Hippocampal formation (tissue), 2 donors: ENCODE measurements around the gene ANGPTL4.
A peak's percentile ranks its signal among the peaks of the same experiment; 100 is the strongest.
"Not testable (repeated sequence)": the region's sequence is repeated elsewhere in the genome, so short reads cannot be mapped to it uniquely, and the experiment has no call there.

ENCODE experiments used
- DNase-seq, 2 donors: peaks; one replicate each; lab custom pipeline; 2025; lab: John Stamatoyannopoulos, UW

The ANGPTL4 gene

DNA sequence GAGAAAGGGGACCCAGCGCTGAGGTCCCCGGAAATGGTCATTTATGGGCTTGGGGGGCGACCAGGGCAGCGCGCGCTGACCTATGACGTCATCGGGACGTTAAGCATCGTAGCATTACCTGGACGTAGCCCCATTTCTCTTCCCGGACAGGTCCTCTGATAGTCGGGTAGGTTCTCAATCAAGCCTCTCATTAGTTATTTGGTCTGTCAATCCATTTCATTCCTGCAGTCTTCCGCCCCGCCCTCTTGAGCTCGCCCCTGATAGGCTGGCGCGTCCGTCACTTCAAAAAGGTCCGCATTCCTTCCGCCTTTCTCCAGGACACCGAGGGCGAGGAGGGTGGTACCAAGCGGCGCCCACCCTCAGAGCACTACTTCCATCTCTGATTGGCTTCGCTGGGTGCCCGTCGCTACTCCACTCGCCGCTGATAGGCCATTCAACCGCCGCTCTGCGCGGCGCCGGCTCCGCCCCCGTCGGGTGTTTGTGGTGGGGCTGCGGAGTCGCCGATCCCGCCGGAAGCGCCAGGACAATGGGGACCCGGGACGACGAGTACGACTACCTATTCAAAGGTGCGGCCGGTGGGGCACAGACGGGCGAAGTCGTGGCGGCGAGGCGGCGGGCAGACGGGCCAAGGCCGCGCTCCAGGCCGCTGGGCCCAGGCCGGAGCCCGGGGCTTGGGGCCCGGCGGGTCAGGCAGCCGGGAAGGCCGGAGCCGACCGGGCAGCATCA, 26.1 kb downstream of the ANGPTL4 start, which contains the start of gene RAB11B:
Gene RAB11B, plus strand, starts transcription at position 470 of the 726 bp plus-strand sequence. Its CDS starts 57 bp downstream, at position 527.
- peak; percentile 99 to 100 for DNase-seq

DNA sequence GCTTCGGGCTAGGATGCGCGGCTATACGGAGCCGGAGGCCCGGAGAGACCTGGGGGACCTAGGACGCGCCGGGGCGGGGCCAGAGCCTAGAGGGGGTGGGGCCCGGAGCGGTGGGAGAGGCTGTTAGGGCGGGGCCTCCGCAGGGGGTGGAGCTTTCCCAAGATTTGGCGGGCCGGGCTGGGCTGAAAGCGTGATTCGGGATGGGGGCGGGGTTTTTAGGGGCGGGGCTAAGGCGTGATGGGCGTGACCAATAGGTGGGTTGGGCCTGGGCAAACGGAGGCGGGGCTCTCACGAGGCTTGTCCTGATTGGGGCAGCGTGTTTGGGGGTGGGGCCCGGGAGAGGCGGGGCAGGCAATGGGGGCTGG, 26.6 kb downstream of the ANGPTL4 start:
- peak; percentile 92 to 97 for DNase-seq

DNA sequence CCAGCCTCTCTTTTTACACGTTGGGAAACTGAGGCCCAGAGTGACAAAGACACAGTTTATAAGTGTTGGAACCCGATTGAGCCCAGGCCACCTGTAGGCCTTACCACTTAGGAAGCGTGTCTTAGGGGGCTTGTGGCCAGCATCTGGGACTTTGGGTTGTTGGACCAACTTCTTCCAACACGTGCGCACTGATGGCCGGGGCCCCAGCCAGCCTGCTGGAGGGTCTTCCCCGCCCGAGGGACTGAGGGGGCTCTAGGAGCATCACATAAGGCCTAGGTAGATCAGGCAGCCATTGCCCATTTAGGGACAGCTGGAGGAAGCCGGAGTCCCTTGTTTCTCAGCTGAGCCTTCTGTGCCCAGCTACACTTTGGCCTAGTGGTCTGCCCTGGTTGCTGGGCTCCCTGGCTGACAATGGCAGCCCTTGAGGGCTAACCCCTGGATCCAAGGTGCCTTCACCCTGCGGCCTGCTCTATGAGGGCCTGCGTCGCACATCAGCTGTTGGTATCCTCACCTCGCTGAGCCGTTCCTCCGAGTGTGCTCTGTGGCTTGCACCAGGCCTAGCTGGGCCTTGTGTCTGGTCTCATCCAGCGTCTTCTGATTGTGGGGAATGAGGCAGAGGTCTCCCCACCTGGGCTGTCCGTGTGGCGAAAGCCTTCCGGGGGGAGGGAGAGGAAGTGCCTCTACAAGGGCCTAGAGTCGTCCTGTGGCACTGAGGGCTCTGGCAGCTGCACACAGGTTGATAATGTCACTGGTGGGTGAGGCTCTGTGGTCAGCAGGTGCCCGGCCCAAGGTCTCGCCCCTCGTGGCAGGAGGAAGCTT, 27.5 kb downstream of the ANGPTL4 start:
- DNase-seq: no peak

DNA sequence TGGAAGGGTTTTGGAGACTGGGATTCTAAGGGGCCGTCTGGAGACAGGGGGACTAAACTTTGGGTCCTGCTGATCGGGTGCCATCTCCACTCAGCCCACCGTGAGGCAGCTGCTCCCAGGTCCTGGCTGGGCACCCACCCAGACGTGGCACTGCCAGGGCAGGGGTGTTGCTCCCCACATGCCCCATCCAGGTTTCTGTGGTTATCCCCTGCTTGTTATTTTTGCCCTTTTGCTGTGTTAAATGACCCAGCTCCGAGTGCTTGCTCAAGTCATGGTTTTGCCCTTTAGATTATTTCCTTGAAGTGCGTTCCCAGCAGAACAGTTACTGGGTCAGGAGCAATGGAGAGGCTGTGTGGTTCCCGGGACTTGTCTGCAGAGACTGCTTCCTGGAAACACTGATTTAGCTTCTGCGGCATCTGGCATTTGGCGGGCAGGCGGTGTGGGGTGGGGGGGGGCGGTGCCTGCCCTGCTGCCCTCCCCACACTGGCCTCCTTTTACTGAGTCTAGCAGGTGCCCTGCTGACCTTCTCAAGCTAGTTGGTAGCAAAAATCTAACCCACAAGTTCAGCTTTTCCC, 28.1 kb downstream of the ANGPTL4 start:
- DNase-seq: peak in 1 of 2 donors; percentile 34

DNA sequence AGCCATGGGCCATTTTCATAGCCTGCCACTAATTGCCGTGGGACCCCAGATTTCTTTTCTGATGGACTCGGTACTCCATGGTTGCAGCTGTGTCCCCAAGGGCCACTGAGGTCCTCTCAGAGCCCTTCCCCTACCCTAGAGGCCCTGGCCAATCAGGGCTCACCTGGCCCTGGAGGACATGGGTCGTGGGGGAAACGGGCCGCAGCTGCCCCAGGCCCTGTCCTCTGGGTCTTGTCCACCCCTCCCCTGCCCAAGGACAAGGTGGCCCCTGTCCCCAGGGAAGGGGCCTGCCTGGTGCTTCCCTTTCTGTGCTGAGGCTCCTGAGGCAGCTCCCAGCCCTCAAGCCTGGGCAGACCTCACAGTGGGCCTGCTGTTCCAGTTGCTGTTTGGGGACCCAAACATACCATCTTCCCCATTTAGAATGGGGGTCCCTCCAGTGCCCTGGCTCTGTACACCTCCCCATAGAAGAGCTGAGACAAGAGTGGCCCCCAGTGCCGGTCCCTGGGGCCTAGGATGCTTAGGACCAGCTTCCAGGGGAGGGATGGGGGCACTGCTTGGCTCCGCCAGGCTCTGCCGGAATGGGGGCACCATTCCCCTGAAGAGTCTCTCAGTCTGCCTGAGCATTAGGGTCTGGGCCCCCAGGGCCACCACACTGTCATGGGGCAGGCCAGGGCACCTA, 29.4 kb downstream of the ANGPTL4 start:
- peak in 1 of 2 donors; percentile 42 for DNase-seq

DNA sequence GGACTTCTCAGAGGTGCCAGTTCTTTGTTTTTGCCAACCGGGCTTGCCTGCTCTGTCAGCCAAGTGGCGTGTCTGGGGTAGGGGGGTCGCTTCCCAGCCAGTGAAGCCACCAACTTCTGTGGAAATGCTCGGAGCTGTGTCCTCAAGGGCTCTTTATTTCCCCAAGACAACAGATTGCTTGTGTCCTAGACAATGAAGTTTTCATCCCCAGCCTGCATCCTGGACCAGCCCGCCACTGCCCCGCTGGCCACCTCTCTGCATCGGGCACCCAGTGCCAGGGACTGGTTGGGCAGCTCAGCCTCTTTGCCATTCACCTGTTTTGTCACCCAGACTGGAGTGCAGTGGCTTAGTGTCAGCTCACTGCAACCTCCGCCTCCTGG, 29.9 kb downstream of the ANGPTL4 start:
- peak; percentile 77 to 84 for DNase-seq

DNA sequence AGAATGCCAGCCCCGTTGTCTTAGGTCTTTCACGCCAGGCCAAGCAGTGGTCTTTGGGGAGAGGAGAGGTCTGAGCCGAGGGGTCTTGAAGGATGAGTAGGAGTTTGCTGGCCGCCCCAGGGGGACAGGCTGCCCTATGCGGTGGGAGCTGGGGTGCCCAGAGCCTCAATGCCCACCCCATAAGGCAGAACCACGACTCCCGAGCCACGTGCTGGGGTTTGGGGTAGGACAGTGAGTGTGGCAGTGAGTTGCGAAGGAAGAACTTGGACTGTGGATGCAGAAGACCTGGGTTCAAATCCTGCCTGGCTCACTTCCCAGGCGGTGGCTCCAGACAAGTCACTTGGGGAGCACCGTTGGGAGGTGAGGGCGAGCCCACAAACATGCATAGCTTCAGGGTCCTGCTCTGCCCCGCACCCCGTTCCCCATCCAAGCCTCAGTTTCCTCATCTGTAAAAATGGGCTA, 31.7 kb downstream of the ANGPTL4 start:
- DNase-seq: no peak

DNA sequence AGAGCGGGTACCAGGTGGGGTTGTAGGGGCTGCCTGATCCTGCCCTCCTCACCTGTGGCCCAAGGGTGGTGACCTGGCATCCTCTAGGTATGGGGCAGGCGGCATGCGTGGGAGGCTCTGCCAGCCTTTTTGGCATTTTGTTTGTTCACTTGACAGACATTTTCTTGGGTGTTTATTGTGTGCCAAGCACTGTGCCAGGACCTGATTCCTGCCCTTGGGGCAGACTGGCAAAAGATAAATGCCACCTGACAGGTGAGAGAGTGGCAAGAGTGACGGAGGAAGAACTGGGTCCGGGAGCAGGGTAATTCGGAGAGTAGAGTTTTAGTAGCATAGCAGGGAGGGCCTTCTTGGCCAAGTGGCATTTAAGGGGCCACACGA, 32.2 kb downstream of the ANGPTL4 start:
- no peak for DNase-seq

DNA sequence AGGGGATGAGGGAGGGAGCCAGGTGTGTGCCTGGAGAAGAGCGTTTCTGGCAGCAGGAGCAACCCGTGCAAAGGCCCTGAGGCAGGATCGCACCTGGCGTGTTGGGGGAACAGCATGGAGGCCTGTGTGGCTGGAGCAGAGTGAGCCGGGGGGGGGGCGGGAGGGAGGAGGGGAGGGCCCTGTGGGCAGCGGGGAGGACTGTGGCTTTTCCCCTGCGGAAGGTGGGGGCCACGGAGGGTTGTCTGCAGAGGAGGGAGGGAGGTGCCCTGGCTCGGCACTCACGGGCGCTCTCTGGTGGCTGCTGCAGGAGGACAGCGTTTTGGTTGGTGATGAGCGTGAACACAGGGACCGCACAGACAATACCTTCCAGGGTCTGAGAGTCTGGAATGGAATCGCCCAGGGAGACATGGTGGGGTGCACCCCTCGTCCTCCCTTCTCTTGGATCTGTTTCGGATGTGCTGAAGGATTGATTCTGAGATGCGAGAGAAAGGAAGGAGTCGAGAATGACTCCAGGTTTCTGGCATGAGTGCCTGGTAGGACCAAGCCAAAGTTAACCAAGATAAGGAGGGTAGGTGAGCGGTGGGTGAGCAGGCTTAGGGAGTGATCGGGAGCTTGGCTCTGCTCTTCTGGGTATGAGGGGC, 32.7 kb downstream of the ANGPTL4 start:
- DNase-seq: peak; percentile 38 to 64

DNA sequence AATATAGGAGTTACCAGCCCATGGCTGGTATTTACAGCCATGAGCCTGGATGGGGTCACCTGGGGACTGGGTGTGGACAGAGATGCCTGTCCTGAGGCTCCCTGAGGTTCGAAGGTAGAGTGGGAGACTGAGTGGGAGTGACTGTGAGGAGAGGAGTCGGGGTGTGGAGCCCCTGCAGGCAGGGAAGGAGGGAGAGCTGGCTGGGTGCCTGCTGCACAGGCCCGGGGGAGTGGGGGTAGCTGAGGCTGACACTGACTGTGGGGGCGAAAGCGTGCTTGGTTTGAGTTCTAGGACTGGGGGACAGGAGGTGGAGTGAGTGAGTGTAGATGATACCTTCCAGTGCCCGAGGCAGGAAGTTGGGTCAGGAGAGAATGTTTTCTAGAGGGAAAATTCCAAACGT, 33.3 kb downstream of the ANGPTL4 start:
- DNase-seq: no peak

DNA sequence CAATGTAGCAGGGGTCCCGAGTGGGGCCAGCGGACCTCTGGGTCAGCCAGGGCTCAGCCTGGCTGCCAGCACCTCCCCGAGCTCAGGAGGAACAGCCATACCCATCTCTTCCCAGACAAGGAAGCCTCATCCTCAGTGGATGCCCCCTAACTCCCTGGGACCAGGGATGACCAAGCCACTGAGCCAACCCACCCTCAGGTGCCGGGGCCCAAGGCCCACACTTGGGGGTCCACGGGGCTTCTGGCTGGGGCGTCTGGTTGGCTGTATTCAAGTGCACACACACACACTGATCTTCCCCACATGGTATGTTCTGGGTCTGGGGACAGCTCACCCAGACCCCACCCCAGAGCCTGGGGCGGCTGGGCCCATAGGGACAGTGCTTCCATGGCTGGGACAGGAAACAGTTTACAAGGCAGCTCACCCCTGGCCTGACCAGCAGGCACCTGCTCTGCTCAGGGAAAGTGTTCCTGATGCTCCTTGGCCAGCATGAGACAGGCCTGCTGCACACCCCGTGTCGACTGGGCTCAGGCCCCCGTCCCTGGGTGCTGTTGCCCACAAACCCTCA, 33.9 kb downstream of the ANGPTL4 start:
- no peak for DNase-seq

DNA sequence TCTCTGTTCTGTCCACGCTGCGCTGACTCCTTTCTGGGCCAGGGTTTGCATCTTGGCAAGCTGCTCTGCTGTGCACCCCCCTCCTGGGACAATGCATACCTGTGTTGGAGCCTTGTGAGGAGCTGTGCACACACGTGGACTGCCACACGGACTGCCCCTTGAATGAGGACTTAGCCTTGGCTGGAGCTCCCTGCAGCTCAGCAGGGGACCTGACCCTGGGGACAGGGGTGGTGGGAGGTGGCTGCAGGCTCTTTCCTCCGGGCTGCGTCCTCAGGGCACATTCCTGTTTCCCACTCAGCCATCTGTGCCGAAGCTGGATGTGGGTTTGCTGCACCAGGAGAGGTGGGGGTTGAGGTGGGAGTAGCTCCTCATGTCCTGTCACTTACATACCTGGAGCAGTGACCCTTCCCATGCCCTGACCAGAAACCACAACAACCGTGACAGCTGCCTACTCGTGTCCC, 34.4 kb downstream of the ANGPTL4 start:
- DNase-seq: no peak

DNA sequence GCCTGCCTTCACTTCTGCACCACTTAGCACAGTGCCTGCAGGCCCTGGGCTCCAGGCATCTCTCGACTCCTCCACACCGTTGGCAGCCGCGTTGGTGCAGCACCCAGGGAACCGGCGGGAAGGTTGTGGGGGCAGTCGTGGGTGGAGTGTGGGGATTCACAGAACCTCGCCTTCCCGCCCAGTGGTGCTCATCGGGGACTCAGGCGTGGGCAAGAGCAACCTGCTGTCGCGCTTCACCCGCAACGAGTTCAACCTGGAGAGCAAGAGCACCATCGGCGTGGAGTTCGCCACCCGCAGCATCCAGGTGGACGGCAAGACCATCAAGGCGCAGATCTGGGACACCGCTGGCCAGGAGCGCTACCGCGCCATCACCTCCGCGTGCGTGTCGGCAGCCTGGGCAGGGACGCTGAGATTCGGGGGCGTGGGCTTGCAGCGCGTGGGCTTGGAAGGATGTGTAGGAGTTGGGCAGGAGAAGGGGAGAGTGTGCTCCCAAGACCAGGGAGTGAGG, 35.8 kb downstream of the ANGPTL4 start:
- no peak for DNase-seq

DNA sequence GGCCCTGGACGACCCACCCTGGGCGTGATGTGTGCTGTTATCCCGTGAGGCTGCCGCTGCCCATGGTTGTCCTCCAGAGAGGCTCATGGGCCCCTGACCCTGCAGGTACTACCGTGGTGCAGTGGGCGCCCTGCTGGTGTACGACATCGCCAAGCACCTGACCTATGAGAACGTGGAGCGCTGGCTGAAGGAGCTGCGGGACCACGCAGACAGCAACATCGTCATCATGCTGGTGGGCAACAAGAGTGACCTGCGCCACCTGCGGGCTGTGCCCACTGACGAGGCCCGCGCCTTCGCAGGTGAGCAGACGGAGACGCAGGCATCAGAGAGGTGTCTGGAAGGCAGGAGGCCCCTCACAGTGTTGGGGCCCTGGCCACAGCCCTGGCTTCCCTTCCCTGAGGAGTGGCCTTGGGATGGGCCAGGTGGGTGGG, 38.0 kb downstream of the ANGPTL4 start:
- no peak for DNase-seq

DNA sequence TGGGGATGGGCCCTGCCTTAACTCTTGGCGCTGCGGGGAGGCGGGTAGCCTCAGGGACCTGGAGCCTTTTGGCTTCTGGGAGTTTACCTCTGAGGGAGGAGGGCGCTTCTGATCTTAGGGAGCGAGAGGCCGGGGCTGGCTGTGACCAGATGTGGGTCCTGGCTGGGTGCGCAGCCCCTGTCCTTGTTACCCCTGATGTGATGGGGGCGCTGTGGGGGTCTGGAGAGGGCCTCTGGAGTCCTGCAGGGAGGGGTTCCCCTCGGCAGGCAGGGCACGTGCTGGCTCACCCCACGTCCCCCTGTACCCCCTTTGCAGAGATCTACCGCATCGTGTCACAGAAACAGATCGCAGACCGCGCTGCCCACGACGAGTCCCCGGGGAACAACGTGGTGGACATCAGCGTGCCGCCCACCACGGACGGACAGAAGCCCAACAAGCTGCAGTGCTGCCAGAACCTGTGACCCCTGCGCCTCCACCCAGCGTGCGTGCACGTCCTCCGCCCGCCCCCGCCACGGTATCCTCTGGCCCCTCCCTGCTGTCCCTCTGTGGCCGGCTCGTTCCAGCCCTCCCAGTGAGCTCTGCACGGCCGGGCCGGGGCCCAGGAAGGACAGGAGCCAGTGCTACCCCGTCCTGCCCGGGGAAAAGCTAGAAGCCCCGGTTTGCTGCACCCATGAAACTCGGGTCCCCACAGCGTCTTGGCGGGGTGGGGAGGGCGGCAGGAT, 39.3 kb downstream of the ANGPTL4 start:
- DNase-seq: no peak

DNA sequence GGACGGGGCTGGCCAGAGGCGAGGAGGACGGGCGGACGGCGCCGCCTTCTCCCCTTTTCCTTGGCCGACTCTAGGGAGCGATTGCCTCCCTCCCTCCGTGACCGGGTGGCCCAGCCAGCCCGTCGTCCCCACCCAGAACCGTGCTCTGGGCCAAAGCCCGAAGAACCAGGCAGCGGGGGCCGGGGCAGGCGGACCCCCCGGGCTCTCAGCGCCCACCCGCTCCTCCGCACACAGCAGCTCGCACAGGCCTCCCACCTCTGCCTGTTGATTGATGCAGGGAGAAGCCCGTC, 39.8 kb downstream of the ANGPTL4 start:
- no peak for DNase-seq

DNA sequence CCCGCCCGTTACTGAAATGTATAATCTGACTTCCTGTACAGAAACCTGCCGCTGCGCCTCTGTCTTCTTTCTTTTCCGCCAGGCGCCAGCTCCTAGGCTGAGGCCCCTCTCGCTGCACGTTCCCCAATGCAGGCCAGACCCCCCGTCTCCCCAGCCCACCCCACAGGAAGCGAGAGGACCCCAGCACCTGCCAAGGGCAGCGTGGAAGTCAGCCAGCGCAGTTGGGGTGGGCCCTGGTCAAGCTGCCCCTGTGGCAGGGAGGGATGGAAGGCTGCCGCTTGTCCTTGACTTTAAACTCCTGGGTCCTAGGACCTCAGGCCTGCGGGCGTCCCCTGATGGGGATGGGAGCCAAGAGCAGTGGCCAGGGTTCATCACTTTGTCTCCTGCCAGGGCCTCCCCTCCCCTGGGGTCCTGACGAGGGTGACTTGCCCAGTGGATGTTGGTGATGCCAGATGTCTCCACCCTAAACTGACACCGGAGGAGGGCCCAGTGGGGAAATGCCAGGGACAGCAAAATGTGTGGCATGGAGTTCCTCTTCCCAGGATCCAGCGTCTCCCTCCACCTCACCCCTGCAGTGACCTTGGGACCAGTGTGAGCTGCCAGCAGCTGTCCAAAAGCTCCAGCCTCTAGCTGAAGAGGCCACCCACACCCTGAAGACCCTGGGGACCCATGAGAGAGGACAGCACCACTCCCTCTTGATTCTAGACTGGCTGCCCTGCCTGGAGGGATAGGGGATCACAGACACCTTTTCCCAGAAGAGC, 40.6 kb downstream of the ANGPTL4 start:
- no peak for DNase-seq

DNA sequence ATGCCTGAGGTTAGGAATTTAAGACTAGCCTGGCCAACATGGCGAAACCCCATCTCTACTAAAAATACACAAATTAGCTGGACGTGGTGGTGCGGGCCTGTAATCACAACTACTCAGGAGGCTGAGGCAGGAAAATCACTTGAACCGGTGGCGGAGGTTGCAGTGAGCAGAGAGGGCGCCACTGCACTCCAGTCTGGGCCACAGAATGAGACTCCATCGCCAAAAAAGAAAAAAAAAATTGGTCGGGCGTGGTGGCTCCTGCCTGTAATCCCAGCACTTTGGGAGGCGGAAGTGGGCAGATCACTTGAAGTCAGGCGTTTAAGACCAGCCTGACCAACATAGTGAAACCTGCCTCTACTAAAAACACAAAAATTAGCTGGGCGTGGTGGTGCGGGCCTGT, 46.8 kb downstream of the ANGPTL4 start:
- DNase-seq: not testable (repeated sequence)

DNA sequence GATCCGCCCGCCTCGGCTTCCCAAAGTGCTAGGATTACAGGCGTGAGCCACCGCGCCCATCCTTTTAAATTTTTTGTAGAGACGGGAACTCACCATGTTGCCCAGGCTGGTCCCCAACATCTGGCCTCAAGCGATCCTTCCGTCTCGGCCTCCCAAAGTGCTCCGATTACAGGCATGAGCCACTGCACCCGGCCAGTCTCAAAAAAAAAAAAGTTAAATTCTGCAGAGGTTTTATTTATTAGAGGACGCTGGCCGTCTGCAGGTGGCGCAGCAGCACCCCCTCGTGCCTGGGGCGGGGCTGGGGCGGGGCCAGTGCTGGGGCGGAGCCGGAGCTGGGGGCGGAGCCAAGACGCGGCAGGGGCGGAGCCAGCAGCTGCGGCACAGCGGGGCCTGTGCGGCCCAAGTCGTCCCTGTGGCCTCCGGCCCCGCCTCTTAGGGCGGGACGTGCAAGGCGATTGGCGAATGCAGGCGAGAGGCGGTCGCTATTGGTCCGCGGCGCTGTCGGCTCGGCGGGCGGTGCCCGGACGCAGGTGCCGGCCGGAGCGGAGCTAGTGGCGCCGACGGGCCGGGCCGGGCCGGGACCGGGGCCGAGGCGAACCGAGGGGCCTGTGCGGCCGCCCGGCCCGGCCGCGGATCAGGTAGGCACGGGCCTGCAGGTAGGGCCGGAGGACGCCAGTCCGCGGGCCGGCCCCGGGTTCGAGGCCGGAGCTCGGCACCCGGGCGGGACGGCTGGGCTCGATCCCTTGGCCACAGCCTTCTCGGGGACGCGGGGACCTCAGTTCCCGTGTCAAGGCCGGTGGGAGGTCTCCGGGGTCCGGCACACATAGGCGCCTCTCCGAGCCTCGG, 49.1 kb downstream of the ANGPTL4 start, which contains the start of gene MARCHF2:
Gene MARCHF2, plus strand, starts transcription at position 523 of the 846 bp plus-strand sequence. CDS start 8,536 bp downstream, outside the sequence.
- peak; percentile 94 to 95 for DNase-seq
